ENCODE data around the gene ZFYVE21.

Gene ZFYVE21

DNA sequence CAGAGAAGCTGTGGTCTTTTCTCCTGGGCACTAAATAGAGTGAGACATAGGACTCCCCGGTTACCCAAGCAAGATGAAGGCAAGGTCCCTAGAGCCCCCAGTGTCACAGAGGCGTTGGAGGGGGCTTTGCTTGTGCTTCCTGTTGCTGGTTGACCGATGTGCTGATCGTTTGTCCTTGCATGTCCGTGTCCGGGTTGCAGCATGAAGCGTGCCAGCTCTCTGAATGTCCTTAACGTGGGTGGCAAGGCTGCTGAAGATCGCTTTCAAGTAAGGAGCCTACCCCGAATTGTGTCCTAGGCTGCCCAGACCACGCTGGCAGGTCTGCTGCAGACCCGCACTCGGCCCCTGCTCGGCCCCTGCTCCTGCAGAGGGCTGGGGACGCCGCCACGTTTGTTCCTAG lies 23.5 kb upstream of the ZFYVE21 start:
- DNase-seq (ENCODE audit: low read depth) = no peak

DNA sequence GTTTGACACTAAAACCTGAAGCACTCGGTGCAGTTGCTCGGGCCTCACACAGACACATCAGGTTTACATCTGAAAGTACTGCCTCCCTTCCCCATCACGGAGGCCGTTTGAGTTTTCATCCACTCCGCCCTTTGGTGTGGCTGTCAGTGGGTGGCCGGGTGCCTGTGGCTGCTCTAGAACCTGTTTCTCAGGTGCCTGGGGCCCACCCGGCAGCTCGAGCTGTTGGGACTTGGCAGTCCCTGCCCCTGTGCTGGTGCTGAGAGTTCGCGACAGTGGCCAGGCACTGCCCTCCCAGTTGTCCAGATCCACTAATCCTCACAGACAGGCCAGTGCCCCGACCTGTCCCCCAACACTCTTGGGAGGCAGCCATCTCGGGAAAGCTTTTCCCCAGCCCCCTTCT lies 22.7 kb upstream of the ZFYVE21 start:
- DNase-seq (ENCODE audit: low read depth) = no peak

GRCh38 chr14:103693515-103693914 lies 22.1 kb upstream of the ZFYVE21 start:
- no peak for DNase-seq (ENCODE audit: low read depth)

GRCh38 chr14:103694572-103695026 lies 21.0 kb upstream of the ZFYVE21 start:
- no peak for DNase-seq (ENCODE audit: low read depth)

- no peak for DNase-seq (ENCODE audit: low read depth)
These were observed 20.1 kb upstream of the ZFYVE21 start for GRCh38 chr14:103695296-103696069.

DNA sequence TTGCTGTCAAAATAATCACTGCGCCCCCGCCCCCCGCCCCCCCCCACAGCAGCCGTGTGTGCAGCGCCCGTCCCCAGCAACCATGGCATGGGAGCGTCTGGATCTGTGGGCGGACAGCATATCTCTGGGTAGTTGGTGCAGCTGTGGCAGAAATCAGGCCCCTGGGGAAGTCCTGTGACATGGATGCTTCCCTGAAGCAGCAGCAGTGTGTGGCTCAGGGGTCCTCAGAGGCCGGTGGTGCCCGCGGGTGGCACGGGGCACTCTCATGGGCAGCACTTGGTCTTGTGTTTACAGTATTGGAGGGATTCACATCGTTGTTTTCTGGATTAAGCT lies 19.6 kb upstream of the ZFYVE21 start:
- no peak for DNase-seq (ENCODE audit: low read depth)

DNA sequence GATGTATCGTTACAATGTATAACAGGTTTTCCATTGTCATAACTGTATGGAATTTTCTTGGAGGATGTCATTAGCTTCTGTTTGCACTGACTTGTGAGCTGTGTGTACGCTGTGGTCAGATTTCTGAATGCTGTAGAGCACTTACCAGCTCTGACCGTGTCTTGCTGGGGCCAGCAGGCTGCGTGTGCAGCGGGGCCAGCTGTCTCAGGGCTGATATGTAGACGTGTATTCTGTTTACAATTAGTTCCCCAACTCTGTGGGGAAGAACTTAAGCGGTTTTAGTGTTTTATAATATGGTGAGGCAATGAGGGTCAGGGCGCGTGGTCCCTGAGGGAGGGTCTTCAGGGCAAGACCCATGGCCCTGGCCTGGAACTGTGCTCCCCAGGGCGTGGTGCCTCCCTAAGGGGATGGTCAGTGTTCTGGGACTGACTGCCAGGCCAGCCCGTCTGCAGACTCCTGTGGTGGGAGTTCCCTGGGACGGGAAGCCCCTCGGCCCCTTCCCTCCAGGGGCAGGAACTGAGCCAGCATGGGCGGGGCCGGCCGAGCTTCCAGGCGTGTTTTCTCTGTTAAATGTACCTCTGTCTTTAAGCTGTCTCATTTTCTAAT lies 19.0 kb upstream of the ZFYVE21 start:
- DNase-seq (ENCODE audit: low read depth) = no peak

- DNase-seq (ENCODE audit: low read depth) = no peak
These were observed 18.4 kb upstream of the ZFYVE21 start for GRCh38 chr14:103697206-103697602.

- no peak for DNase-seq (ENCODE audit: low read depth)
These were observed 17.8 kb upstream of the ZFYVE21 start for GRCh38 chr14:103697603-103698379.

DNA sequence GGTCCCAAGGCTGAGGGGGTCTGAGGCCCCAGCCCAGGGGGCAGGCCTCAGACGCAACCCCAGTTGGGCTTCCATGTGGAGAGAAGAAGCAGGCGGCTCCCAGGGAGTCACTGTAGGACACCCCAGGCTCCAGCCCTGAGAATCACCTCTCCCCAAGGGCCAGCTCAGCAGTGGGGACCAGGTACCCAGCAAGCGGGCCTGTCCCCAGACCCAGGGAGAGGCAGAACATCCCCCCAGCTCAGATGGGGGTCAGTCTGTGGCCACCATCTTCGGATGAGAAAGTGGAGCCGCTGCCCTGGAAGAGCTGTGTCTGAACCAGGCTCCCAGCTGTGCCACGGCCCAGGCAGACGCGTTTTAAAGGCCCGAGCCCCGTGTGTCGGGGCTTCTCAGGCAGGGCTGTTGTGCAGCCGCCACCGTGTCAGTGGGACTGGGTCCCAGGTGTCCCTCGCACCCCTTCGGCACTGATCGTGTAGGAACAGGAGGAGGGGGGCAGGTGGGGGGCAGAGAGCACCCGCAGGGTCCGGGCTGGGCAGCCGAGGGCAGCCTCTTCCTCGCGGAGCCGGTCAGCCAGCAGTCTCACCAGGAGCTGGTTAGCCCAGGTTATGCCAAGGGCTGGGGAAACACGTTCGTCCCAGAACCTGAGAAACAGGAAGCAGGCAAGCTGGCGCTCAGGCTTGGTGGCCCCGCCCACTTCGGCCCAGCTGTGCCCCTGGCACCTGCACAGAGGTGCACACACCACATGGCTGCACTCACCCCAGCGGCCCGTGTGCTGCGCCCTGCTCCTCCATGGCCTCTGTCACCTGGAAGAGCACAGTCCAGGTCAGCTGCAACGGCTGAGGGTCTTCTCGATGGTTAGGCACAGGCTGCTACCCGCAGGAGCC lies 17.0 kb upstream of the ZFYVE21 start:
- DNase-seq (ENCODE audit: low read depth) = no peak

DNA sequence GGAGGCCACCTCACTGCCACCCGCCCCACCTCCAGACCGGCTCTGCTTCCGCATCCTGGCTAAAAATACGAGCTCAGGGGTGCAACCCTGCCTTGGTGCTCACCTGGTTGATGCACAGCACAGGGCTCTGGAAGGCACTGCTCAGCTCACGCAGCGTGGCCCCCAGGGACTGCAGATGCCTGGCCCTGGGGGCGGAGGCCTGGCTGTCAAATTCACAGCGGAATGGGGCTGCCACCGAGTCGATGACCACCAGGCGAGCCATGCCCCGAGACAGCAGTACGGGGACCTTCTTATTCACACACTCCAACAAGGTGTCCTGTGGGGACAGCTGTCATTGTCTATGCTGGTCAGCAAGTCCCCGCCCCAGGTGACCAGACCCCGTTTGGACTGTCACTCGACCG lies 16.3 kb upstream of the ZFYVE21 start:
- DNase-seq (ENCODE audit: low read depth) = no peak

- no peak for DNase-seq (ENCODE audit: low read depth)
These were observed 15.5 kb upstream of the ZFYVE21 start for GRCh38 chr14:103699901-103700752.

DNA sequence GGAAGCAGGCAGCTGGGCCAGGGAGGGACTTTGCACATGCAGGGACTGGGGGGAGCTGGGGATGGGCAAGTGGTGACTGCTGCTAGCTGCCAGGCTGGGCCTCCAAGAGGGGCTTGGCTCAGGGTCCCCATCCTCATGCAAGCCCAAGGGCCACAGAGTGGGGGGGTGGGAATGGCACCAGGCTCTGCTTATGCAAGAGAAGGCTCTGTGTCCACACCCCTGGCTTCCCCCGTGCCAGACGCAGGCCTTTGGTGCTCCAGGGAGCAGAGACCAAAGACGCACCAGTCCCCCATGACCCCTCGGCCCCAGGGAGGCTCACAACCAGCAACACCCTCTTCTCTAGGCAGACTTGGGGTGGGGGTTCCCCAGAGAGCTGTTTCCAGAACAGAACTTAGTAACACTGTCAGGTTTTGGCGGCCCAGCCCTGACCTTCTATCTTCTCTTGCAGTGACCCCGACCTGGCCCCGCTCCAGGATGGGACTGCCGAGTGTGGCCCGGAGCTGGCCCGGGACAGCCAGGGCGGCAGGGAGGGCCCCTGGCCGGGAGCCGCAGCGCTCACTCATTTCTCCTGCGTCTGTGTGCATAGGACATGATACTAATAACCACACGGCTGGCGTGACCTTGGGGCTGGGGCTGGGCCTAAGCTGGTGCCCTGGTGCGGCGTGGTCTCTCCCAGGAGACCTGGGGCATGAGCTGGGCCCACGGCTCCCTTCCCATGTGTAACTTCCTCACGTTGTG lies 14.7 kb upstream of the ZFYVE21 start:
- DNase-seq (ENCODE audit: low read depth) = no peak

- no peak for DNase-seq (ENCODE audit: low read depth)
These were observed 13.5 kb upstream of the ZFYVE21 start for GRCh38 chr14:103702095-103702494.

DNA sequence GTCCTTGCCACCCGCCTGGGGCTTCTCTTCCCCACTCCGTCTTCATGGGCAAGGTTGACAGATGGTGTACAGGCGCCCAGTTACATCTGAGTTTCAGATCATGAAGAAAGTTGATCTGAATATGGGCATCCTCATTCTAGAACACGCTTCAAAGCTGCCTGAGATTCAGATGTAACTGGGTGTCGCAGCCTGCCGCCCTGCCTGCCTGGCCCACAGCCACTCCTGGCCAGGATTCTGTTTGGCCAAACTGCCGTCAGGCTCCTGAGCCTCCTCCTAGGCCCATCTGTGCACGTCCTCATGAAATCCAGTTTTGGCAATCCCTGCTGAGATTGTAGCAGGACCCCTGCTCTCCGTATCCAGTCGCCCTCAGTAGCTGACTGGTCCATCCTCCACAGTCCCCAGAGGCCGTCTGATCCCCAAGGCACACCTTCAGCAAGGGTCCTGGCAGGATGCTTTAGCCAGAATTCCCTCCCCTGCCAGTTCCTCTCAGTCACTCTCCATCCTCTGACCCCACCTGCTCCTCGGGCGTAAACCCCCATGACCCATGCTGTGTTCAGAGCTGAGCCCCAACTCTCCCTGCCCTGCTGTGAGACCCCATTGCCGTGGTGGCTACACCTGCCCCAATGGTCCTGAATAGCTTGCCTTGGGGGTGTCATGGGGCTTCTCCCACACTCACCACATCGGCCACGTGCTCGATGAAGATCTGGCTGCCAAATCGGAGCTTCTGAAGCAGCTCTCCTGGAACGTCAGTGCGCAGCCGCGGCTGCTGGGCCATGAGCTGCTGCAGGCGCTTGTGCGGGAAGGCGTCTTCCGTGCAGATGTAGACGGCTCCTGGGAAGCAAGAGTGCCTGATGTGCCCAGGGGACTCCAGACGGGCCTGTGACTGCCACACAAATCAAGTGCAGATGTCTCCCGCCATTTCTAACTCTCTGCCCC lies 12.8 kb upstream of the ZFYVE21 start:
- no peak for DNase-seq (ENCODE audit: low read depth)

DNA sequence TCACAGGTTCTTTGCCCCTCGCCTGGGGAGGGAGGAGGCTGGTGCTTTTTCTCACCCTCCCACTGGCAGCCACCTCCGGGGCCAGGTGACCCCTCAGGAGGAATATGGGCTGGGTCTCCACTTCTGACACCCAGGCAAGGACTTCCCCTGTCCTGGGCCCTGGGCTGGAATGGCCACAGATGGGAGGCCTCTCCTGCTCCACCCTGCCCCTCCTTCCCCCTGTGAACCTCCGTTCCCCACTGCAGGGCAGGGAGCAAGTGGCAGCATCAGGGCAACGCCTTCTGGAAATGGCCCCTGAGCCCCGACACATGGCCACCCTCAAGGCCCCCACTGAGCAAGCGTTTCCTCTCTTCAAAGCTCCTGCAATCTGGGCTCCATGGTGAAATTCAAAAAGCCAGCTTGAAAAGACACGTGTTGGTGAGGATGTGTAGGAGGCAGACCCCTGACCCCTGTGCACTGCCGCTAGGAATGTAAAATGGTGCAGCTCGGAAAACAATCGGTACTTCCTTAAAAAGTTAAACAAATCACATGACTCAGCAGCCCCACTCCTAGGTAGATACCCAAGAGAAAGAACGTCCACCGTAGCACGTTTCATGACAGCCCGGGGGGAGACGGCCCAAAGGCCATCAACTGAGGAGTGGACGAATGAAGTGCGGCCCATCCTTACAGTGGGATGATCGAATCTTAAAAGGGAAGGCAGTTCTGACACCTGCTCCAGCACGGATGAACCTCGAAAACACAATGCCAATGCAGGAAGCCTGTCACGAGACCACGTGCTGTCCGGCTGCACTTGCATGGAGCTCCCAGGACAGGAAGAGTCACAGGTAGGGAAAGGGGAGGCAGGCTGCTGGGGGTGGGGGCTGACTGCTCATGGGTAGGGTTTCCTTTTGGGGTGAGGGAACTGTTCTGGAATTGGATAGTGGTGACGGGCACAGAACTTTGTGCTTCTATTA lies 11.9 kb upstream of the ZFYVE21 start:
- DNase-seq (ENCODE audit: low read depth) = no peak

DNA sequence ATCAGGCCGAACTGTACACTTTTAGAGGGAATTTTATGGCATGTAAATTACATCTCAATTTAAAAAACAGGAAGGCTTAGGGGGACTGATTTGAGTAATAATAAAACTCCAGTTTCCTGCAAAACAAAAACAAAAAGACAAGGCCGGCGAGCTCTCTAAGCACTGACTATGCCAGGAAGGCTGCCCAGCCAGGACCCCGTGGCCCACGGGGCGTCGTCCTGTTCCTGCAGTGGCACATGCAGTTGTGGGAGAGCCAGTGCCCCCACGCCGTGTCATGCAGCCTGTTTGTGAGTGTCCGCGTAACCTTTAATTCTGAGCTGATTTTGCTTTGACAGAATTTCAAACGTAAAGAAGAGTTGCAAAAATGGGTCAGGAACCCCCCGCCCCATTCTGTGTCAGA lies 10.9 kb upstream of the ZFYVE21 start:
- DNase-seq (ENCODE audit: low read depth) = no peak

DNA sequence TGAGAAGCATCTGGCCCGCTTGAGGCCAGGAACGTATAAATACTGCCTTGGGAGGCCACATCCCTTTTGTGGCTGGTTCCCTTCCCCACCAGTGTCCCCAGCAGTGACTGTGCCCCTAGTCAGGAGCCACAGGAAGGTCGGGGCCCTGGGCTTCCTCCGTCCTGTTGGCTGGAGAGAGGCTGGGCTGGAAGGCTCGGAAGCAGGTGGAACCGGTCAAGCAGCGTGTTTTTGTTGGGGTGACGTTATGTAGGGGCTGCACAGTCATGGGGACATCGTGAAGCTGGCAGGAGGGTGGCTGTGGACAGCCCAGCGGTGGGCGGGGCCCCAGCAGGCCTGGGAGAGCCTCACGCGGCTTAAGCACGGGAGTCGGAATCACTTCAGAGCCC lies 10.5 kb upstream of the ZFYVE21 start:
- no peak for DNase-seq (ENCODE audit: low read depth)
